PC-3 (cell line): ENCODE measurements around the gene KRTAP12-1.
"Not testable (repeated sequence)": the region's sequence is repeated elsewhere in the genome, so short reads cannot be mapped to it uniquely, and the experiment has no call there.

Experiments
- EZH2 ChIP-seq: fragments of 300-600 bp; sonication (generic); IDR thresholded peaks from one replicate; pipeline ENCODE4 v1.6.1; 2017; ENCODE audit warnings: antibody characterized with exemption, mild to moderate bottlenecking, low read length; ENCODE audit not compliant: unreplicated experiment
- EZH2phosphoT487 ChIP-seq: fragments of 300-600 bp; sonication (generic); IDR thresholded peaks from 2 replicates; pipeline ENCODE4 v1.6.1; 2018; ENCODE audit warnings: mild to moderate bottlenecking, antibody characterized with exemption, low read length, borderline replicate concordance
- TF ChIP-seq, protein P1 (sequence below): fragments of 300-600 bp; sonication (generic); conservative IDR thresholded peaks from 2 replicates; pipeline ENCODE4 v1.5.1; 2017; ENCODE audit warnings: antibody characterized with exemption, low read depth, mild to moderate bottlenecking, low read length

- TF ChIP-seq, protein P1, sequence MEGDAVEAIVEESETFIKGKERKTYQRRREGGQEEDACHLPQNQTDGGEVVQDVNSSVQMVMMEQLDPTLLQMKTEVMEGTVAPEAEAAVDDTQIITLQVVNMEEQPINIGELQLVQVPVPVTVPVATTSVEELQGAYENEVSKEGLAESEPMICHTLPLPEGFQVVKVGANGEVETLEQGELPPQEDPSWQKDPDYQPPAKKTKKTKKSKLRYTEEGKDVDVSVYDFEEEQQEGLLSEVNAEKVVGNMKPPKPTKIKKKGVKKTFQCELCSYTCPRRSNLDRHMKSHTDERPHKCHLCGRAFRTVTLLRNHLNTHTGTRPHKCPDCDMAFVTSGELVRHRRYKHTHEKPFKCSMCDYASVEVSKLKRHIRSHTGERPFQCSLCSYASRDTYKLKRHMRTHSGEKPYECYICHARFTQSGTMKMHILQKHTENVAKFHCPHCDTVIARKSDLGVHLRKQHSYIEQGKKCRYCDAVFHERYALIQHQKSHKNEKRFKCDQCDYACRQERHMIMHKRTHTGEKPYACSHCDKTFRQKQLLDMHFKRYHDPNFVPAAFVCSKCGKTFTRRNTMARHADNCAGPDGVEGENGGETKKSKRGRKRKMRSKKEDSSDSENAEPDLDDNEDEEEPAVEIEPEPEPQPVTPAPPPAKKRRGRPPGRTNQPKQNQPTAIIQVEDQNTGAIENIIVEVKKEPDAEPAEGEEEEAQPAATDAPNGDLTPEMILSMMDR = not testable (repeated sequence)
- not testable (repeated sequence) for TF ChIP-seq EZH2, EZH2phosphoT487
Observed at GRCh38 chr21:44685050-44685449, 3.1 kb upstream of the KRTAP12-1 start.
